Prostate gland (tissue), 2 donors: Measurements from ENCODE around the gene IMPDH2. TPM values are rescaled to one million over a fixed set of nuclear protein-coding genes. Genes with fewer than 3 reads are reported as not detected.

ENCODE experiments used
- DNase-seq: peaks from one replicate; pipeline ENCODE4 v3.0.0-alpha.2; 2019; ENCODE audit warnings: low spot score
- H3K27ac ChIP-seq, 2 donors: fragments of 200-600 bp; sonication (generic); 2 replicates each; pipeline ENCODE4 v1.5.1; 2017 to 2019
- H3K27me3 ChIP-seq: fragments of 200-600 bp; sonication (generic); replicated peaks from 2 replicates; pipeline ENCODE4 v1.5.1; 2019; ENCODE audit not compliant: insufficient read depth
- H3K36me3 ChIP-seq, 2 donors: fragments of 200-600 bp; sonication (generic); 1 replicate in 1 of 2; 2 replicates in 1 of 2; pipeline versions ENCODE4 v1.5.1 to v1.8.1; 2017 to 2019
- H3K4me1 ChIP-seq: fragments of 200-600 bp; sonication (generic); replicated peaks from 2 replicates; pipeline ENCODE4 v1.5.1; 2019
- H3K4me3 ChIP-seq, 2 donors: fragments of 200-600 bp; sonication (generic); 2 replicates each; pipeline ENCODE4 v1.5.1; 2017 to 2019
- H3K9me3 ChIP-seq: fragments of 200-600 bp; sonication (generic); 2 replicates; pipeline ENCODE4 v1.5.1; 2017
- CTCF ChIP-seq, 4 experiments: fragments of 200-600 bp in 2 of 4; fragments of 450-650 bp in 2 of 4; sonication (generic) in 2 of 4; IDR thresholded peaks; 1 replicate in 3 of 4; 2 replicates in 1 of 4; pipeline ENCODE4 v1.5.1; 2016 to 2019; ENCODE audit warnings: antibody characterized with exemption in 4 of 4, mild to moderate bottlenecking in 2 of 4, moderate library complexity in 2 of 4
- POLR2A ChIP-seq: fragments of 450-650 bp; IDR thresholded peaks from one replicate; pipeline ENCODE4 v1.6.1; 2016; ENCODE audit warnings: antibody characterized with exemption, mild to moderate bottlenecking
- POLR2AphosphoS5 ChIP-seq: sonication (generic); formaldehyde crosslinking; IDR thresholded peaks from one replicate; pipeline ENCODE4 v1.6.1; 2017; ENCODE audit warnings: antibody characterized with exemption
- WGBS: methylation state at CpG from one replicate; pipeline ENCODE4 v1.1.5; 2018; 5-methylcytosine and 5-hydroxymethylcytosine counted together
- intact Hi-C: fragments of 100-400 bp; cut with DNase I; formaldehyde crosslinking; loops from one replicate; pipeline ENCODE4 v1.14.2; 2022
- total RNA-seq, 2 donors: library from RNA; depleted of rRNA; stranded (reverse); fragments of >200 nt; gene quantifications; one replicate each; pipeline ENCODE4 v1.1.0, GENCODE V29; 2016

Gene IMPDH2
- total RNA-seq, 2 donors from 2014 or later: 110 to 186 TPM

GRCh38 chr3:48997102-48997635 is 32.0 kb downstream of the IMPDH2 start:
- H3K27ac ChIP-seq: no peak overlapping the region
- WGBS: 80% methylated on average over 8 of the region's 8 CpGs
- H3K27me3 ChIP-seq: no peaks in the 10 kb centered on the region
- H3K36me3 ChIP-seq: no peaks in the 10 kb centered on the region
- no peaks in the 10 kb centered on the region for H3K9me3 ChIP-seq
- H3K4me3 ChIP-seq: no peak overlapping the region
- DNase-seq: no peak
- intact Hi-C loops: no loop called here
- TF ChIP-seq POLR2A (no peak), POLR2AphosphoS5 (no peak), CTCF (IDR thresholded peaks at IDR 0.05) (no peak)
- no peaks in the 10 kb centered on the region for H3K4me1 ChIP-seq

DNA sequence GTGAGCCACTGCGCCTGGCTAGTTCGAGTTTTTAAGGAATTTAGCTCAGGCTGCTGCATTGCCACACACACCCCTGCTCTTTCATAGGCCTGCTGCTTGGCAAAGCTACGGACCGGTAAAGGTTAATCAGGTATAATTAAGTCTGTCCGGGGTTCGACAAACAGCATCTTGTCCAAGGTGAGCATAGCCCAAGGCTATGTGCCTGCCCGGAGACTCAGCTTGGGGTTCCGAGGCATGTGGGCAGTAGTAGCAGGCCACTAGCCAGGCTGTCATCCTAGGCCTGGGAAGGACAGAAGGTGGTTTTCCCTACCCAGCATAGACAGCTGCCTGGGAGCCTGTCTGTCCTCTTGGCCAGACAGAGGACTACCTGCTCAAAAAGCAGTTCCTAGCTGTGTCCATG is 32.6 kb downstream of the IMPDH2 start:
- H3K4me3 ChIP-seq: no peak overlapping the region
- no peaks in the 10 kb centered on the region for H3K4me1 ChIP-seq
- H3K27ac ChIP-seq: no peak overlapping the region
- WGBS: 92% methylated on average over 8 of the region's 8 CpGs
- no peaks in the 10 kb centered on the region for H3K9me3 ChIP-seq
- H3K27me3 ChIP-seq: no peaks in the 10 kb centered on the region
- H3K36me3 ChIP-seq: no peaks in the 10 kb centered on the region
- no peak for DNase-seq
- intact Hi-C loops: no loop called here
- TF ChIP-seq CTCF (IDR thresholded peaks at IDR 0.05): no peak
- TF ChIP-seq POLR2A: no peak
- no peak for TF ChIP-seq POLR2AphosphoS5

GRCh38 chr3:48993834-48994233 is 35.4 kb downstream of the IMPDH2 start:
- Histone ChIP-seq H3K4me1 (peaks cover 3% of the 10 kb centered on the region), H3K9me3 (no peaks in the 10 kb centered on the region), H3K27ac (no peak overlapping the region), H3K27me3 (no peaks in the 10 kb centered on the region), H3K36me3 (no peaks in the 10 kb centered on the region), H3K4me3 (no peak overlapping the region)
- TF ChIP-seq POLR2A (no peak), CTCF (IDR thresholded peaks at IDR 0.05) (no peak), POLR2AphosphoS5 (no peak)
- intact Hi-C loops: no loop called here
- no peak for DNase-seq

GRCh38 chr3:48991851-48992545 is 37.2 kb downstream of the IMPDH2 start:
- WGBS: 73% methylated on average over 5 of the region's 5 CpGs
- H3K27ac ChIP-seq: no peak overlapping the region
- peaks cover 3% of the 10 kb centered on the region for H3K4me1 ChIP-seq

More at GRCh38 chr3:48991851-48992545, 37.2 kb downstream of the IMPDH2 start:
- peak overlapping the region in 1 of 2 donors; percentile 74 for H3K4me3 ChIP-seq
- no peak for DNase-seq
- no peak for TF ChIP-seq POLR2AphosphoS5
- no peak for TF ChIP-seq CTCF (IDR thresholded peaks at IDR 0.05)
- TF ChIP-seq POLR2A: no peak
- H3K27me3 ChIP-seq: no peaks in the 10 kb centered on the region
- intact Hi-C loops: loop anchor here (2.0 kb wide), 1 partner anchor 15 kb away; the partner anchor contains the start of gene WDR6
- no peaks in the 10 kb centered on the region for H3K36me3 ChIP-seq
- no peaks in the 10 kb centered on the region for H3K9me3 ChIP-seq
